Measurements from ENCODE around the gene EPHA2.

DNA sequence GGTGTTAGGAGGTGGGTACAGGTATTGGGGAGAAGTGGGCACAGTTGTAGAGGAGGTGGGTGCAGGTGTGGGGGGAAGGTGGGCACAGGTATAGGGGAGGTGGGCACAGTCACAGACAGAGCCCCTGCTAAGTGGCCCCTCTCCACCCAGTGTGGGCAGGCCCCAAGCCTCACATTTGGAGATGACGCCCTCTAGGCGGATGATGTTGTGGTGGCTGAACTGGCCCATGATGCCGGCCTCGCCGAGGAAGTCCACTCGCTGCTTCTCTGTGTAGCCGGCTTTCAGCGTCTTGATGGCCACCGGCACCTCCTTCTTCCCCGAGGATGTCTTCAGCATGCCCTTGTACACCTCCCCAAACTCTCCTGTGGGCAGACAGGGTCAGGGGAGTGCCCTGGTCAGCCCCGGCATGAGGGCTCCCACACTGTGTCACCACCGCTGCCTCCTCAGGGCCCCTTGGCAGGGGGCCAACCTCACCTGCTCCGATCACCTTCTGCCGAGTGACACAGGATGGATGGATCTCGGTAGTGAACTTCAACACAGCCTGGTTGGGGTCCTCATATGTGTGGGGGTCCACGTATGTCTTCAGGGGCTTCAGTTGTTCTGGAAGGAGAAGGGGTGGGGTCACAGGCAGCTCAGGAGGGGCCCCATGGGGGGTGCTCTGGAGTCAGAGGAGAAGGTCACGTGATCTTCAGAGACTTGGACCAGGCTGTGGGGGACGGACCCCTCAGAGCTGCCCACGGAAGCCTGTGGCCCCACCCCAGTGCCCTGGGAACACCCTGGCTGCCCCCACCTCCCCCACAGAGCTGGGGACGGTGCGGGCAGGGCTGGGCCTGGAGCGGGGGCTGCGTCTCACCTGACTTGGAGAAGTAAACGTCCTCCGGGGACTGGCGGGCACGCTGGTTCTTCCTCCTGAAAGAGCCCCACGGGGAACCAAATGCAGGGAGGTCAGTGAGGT, 22.6 kb downstream of the EPHA2 start:
- TF ChIP-seq, protein P1, sequence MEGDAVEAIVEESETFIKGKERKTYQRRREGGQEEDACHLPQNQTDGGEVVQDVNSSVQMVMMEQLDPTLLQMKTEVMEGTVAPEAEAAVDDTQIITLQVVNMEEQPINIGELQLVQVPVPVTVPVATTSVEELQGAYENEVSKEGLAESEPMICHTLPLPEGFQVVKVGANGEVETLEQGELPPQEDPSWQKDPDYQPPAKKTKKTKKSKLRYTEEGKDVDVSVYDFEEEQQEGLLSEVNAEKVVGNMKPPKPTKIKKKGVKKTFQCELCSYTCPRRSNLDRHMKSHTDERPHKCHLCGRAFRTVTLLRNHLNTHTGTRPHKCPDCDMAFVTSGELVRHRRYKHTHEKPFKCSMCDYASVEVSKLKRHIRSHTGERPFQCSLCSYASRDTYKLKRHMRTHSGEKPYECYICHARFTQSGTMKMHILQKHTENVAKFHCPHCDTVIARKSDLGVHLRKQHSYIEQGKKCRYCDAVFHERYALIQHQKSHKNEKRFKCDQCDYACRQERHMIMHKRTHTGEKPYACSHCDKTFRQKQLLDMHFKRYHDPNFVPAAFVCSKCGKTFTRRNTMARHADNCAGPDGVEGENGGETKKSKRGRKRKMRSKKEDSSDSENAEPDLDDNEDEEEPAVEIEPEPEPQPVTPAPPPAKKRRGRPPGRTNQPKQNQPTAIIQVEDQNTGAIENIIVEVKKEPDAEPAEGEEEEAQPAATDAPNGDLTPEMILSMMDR (conservative IDR thresholded peaks at IDR 0.05 in 1 of 2, IDR thresholded peaks at IDR 0.05 in 1 of 2; ENCODE audit: low read depth in 1 of 2, low read length in 2 of 2), result no peak
- no peak for TF ChIP-seq EZH2 (IDR thresholded peaks at IDR 0.05; ENCODE audit: low read length, missing control alignments)

All from fibroblast of lung (primary cell).